HEK293 (cell line): Measurements from ENCODE around the gene ODAD4.
A peak's percentile ranks its signal among the peaks of the same experiment; 100 is the strongest.

ENCODE experiments used
- GFI1B ChIP-seq: fragments of 450-650 bp; formaldehyde crosslinking; IDR thresholded peaks from 2 replicates; pipeline ENCODE4 v1.5.1; 2016; ENCODE audit warnings: missing biosample characterization, missing genetic modification characterization
- GLIS2 ChIP-seq: fragments of 450-650 bp; formaldehyde crosslinking; IDR thresholded peaks from 2 replicates; pipeline ENCODE4 v1.5.1; 2016; ENCODE audit warnings: missing biosample characterization, missing genetic modification characterization
- HOXC10 ChIP-seq: sonication (generic); formaldehyde crosslinking; IDR thresholded peaks from 2 replicates; pipeline ENCODE4 v1.8.1; 2023; ENCODE audit warnings: mild to moderate bottlenecking, missing genetic modification reagents
- MYNN ChIP-seq: fragments of 450-650 bp; formaldehyde crosslinking; IDR thresholded peaks from 2 replicates; pipeline ENCODE4 v1.5.1; 2016; ENCODE audit warnings: missing biosample characterization, missing genetic modification characterization, borderline replicate concordance
- PRDM2 ChIP-seq: fragments of 450-650 bp; formaldehyde crosslinking; IDR thresholded peaks from 2 replicates; pipeline ENCODE4 v1.5.1; 2016; ENCODE audit warnings: missing biosample characterization, missing genetic modification characterization, borderline replicate concordance
- PRDM6 ChIP-seq: fragments of 450-650 bp; formaldehyde crosslinking; IDR thresholded peaks from 2 replicates; pipeline ENCODE4 v1.5.1; 2017; ENCODE audit warnings: missing biosample characterization, missing genetic modification characterization
- SALL2 ChIP-seq: fragments of 450-650 bp; formaldehyde crosslinking; IDR thresholded peaks from 2 replicates; pipeline ENCODE4 v1.5.0; 2017; ENCODE audit warnings: missing biosample characterization, mild to moderate bottlenecking, missing genetic modification characterization, borderline replicate concordance
- SCRT2 ChIP-seq: fragments of 450-650 bp; formaldehyde crosslinking; IDR thresholded peaks from 2 replicates; pipeline ENCODE4 v1.5.1; 2016; ENCODE audit warnings: missing biosample characterization, missing genetic modification characterization
- SP2 ChIP-seq: fragments of 450-650 bp; formaldehyde crosslinking; IDR thresholded peaks from 2 replicates; pipeline ENCODE4 v1.5.1; 2016; ENCODE audit warnings: missing biosample characterization, missing genetic modification characterization
- SP3 ChIP-seq: fragments of 450-650 bp; formaldehyde crosslinking; IDR thresholded peaks from 2 replicates; pipeline ENCODE4 v1.5.1; 2016; ENCODE audit warnings: missing biosample characterization, missing genetic modification characterization
- SP7 ChIP-seq: fragments of 450-650 bp; formaldehyde crosslinking; IDR thresholded peaks from 2 replicates; pipeline ENCODE4 v1.5.1; 2016; ENCODE audit warnings: missing biosample characterization, missing genetic modification characterization
- ZBTB17 ChIP-seq: fragments of 450-650 bp; formaldehyde crosslinking; IDR thresholded peaks from 2 replicates; pipeline ENCODE4 v1.5.1; 2016; ENCODE audit warnings: missing biosample characterization, missing genetic modification characterization
- ZBTB20 ChIP-seq: fragments of 450-650 bp; formaldehyde crosslinking; IDR thresholded peaks from 2 replicates; pipeline ENCODE4 v1.5.1; 2016; ENCODE audit warnings: missing biosample characterization, missing genetic modification characterization
- ZBTB48 ChIP-seq: fragments of 450-650 bp; formaldehyde crosslinking; IDR thresholded peaks from 2 replicates; pipeline ENCODE4 v1.5.1; 2016; ENCODE audit warnings: missing biosample characterization, missing genetic modification characterization
- ZFP3 ChIP-seq: fragments of 450-650 bp; formaldehyde crosslinking; IDR thresholded peaks from 2 replicates; pipeline ENCODE4 v1.5.1; 2016; ENCODE audit warnings: low read depth, missing biosample characterization, missing genetic modification characterization
- ZNF133 ChIP-seq: fragments of 450-650 bp; formaldehyde crosslinking; IDR thresholded peaks from 2 replicates; pipeline ENCODE4 v1.5.1; 2016; ENCODE audit warnings: missing biosample characterization, missing genetic modification characterization
- ZNF138 ChIP-seq: fragments of 450-650 bp; formaldehyde crosslinking; IDR thresholded peaks from 2 replicates; pipeline ENCODE4 v1.5.1; 2016; ENCODE audit warnings: missing biosample characterization, missing genetic modification characterization, borderline replicate concordance
- ZNF16 ChIP-seq: fragments of 450-650 bp; formaldehyde crosslinking; IDR thresholded peaks from 2 replicates; pipeline ENCODE4 v1.5.1; 2016; ENCODE audit warnings: low read depth, missing biosample characterization, missing genetic modification characterization
- ZNF211 ChIP-seq: fragments of 450-650 bp; formaldehyde crosslinking; IDR thresholded peaks from 2 replicates; pipeline ENCODE4 v1.5.1; 2016; ENCODE audit warnings: low read depth, missing biosample characterization, missing genetic modification characterization
- ZNF335 ChIP-seq: fragments of 450-650 bp; formaldehyde crosslinking; conservative IDR thresholded peaks from 2 replicates; pipeline ENCODE4 v1.5.1; 2016; ENCODE audit warnings: missing biosample characterization, missing genetic modification characterization
- ZNF341 ChIP-seq: fragments of 450-650 bp; formaldehyde crosslinking; IDR thresholded peaks from 2 replicates; pipeline ENCODE4; 2016; ENCODE audit warnings: low read depth, missing biosample characterization, missing genetic modification characterization
- ZNF398 ChIP-seq: fragments of 450-650 bp; formaldehyde crosslinking; IDR thresholded peaks from 2 replicates; pipeline ENCODE4 v1.5.1; 2017; ENCODE audit warnings: missing biosample characterization, missing genetic modification characterization
- ZNF600 ChIP-seq: fragments of 450-650 bp; formaldehyde crosslinking; IDR thresholded peaks from 2 replicates; pipeline ENCODE4 v1.5.1; 2016; ENCODE audit warnings: missing biosample characterization, missing genetic modification characterization
- ZNF629 ChIP-seq: fragments of 450-650 bp; formaldehyde crosslinking; IDR thresholded peaks from 2 replicates; pipeline ENCODE4 v1.5.1; 2017; ENCODE audit warnings: missing biosample characterization, missing genetic modification characterization
- ZNF645 ChIP-seq: fragments of 450-650 bp; formaldehyde crosslinking; IDR thresholded peaks from 2 replicates; pipeline ENCODE4; 2016; ENCODE audit warnings: missing biosample characterization, missing genetic modification characterization
- ZNF660 ChIP-seq: fragments of 450-650 bp; IDR thresholded peaks from 2 replicates; pipeline ENCODE4 v1.5.1; 2018; ENCODE audit warnings: missing biosample characterization, mild to moderate bottlenecking, missing genetic modification characterization
- ZNF76 ChIP-seq: fragments of 450-650 bp; formaldehyde crosslinking; IDR thresholded peaks from 2 replicates; pipeline ENCODE4; 2016; ENCODE audit warnings: low read depth, missing biosample characterization, missing genetic modification characterization, borderline replicate concordance
- ZNF792 ChIP-seq: fragments of 450-650 bp; formaldehyde crosslinking; IDR thresholded peaks from 2 replicates; pipeline ENCODE4 v1.5.1; 2016; ENCODE audit warnings: missing biosample characterization, missing genetic modification characterization
- ZSCAN5A ChIP-seq: fragments of 450-650 bp; formaldehyde crosslinking; IDR thresholded peaks from 2 replicates; pipeline ENCODE4 v1.5.1; 2016; ENCODE audit warnings: missing biosample characterization, missing genetic modification characterization

The ODAD4 gene

GRCh38 chr17:41919840-41920579 is 10.4 kb upstream of the ODAD4 start (continued):
- TF ChIP-seq ZBTB17 (tag by site-specific recombination) (no peak; the same call in none of the 2 replicates), GLIS2 (no peak), ZNF335 (tag by site-specific recombination) (peak; percentile 97), PRDM2 (tag by site-specific recombination) (no peak), ZNF211 (tag by site-specific recombination) (no peak), ZNF645 (tag by site-specific recombination) (no peak), ZNF133 (tag by site-specific recombination) (no peak), PRDM6 (tag by site-specific recombination) (no peak), MYNN (tag by site-specific recombination) (no peak), ZNF398 (tag by site-specific recombination) (peak; percentile 39; the same call in 1 of the 2 replicates), ZNF629 (tag by site-specific recombination) (peak; percentile 52; the same call in 1 of the 2 replicates), SP7 (tag by site-specific recombination) (peak; percentile 11; the same call in 1 of the 2 replicates), SCRT2 (tag by site-specific recombination) (peak; percentile 98), ZNF600 (tag by site-specific recombination) (no peak), HOXC10 (CRISPR knock-in tag) (no peak), GFI1B (tag by site-specific recombination) (no peak), ZNF341 (tag by site-specific recombination) (no peak), ZNF76 (no peak), ZBTB48 (tag by site-specific recombination) (peak; percentile 56; the same call in 1 of the 2 replicates), SP2 (tag by site-specific recombination) (no peak), ZBTB20 (tag by site-specific recombination) (no peak), ZNF138 (tag by site-specific recombination) (no peak), SP3 (tag by site-specific recombination) (no peak), SALL2 (tag by site-specific recombination) (no peak), ZNF16 (tag by site-specific recombination) (no peak), ZFP3 (tag by site-specific recombination) (no peak), ZNF660 (tag by site-specific recombination) (no peak), ZSCAN5A (tag by site-specific recombination) (no peak), ZNF792 (tag by site-specific recombination) (no peak)
